ENCODE data around the gene ADAMTS18. TPM values are rescaled to one million over a fixed set of nuclear protein-coding genes. Genes with fewer than 3 reads are reported as not detected.

ADAMTS18 gene
- total RNA-seq, 6 donors from 2014 or later = 0.13 TPM; not detected in 5

GRCh38 chr16:77330332-77331042 lies 104.3 kb downstream of the ADAMTS18 start:
- DNase-seq (no peak), ATAC-seq (ENCODE audit: low FRiP score in 2 of 2) (no peak)
- Histone ChIP-seq H3K27me3 (no peaks in the 10 kb centered on the region), H3K36me3 (no peaks in the 10 kb centered on the region), H3K9me3 (no peaks in the 10 kb centered on the region), H3K4me3 (no peak overlapping the region), H3K27ac (no peak overlapping the region), H3K4me1 (no peaks in the 10 kb centered on the region)
- TF ChIP-seq POLR2AphosphoS5 (IDR thresholded peaks at IDR 0.05) = no peak
- TF ChIP-seq POLR2A (IDR thresholded peaks at IDR 0.05) = no peak
- TF ChIP-seq, protein P1, sequence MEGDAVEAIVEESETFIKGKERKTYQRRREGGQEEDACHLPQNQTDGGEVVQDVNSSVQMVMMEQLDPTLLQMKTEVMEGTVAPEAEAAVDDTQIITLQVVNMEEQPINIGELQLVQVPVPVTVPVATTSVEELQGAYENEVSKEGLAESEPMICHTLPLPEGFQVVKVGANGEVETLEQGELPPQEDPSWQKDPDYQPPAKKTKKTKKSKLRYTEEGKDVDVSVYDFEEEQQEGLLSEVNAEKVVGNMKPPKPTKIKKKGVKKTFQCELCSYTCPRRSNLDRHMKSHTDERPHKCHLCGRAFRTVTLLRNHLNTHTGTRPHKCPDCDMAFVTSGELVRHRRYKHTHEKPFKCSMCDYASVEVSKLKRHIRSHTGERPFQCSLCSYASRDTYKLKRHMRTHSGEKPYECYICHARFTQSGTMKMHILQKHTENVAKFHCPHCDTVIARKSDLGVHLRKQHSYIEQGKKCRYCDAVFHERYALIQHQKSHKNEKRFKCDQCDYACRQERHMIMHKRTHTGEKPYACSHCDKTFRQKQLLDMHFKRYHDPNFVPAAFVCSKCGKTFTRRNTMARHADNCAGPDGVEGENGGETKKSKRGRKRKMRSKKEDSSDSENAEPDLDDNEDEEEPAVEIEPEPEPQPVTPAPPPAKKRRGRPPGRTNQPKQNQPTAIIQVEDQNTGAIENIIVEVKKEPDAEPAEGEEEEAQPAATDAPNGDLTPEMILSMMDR (IDR thresholded peaks at IDR 0.05) = no peak
- no peak for TF ChIP-seq EP300 (IDR thresholded peaks at IDR 0.05)
- WGBS, 2 donors = 66 to 68% methylated on average over 5 of the region's 5 CpGs

- Histone ChIP-seq H3K4me3 (no peak overlapping the region), H3K9me3 (no peaks in the 10 kb centered on the region), H3K27ac (no peak overlapping the region), H3K36me3 (no peaks in the 10 kb centered on the region), H3K4me1 (no peaks in the 10 kb centered on the region), H3K27me3 (no peaks in the 10 kb centered on the region)
- TF ChIP-seq EP300 (IDR thresholded peaks at IDR 0.05) (no peak), POLR2A (IDR thresholded peaks at IDR 0.05) (no peak), POLR2AphosphoS5 (IDR thresholded peaks at IDR 0.05) (no peak)
- TF ChIP-seq, protein P1 (IDR thresholded peaks at IDR 0.05) = no peak
- WGBS, 2 donors = 68 to 69% methylated on average over 4 of the region's 4 CpGs
- ATAC-seq (ENCODE audit: low FRiP score in 2 of 2) (no peak), DNase-seq (no peak)
These were observed 106.1 kb downstream of the ADAMTS18 start for GRCh38 chr16:77328768-77329167.

DNA sequence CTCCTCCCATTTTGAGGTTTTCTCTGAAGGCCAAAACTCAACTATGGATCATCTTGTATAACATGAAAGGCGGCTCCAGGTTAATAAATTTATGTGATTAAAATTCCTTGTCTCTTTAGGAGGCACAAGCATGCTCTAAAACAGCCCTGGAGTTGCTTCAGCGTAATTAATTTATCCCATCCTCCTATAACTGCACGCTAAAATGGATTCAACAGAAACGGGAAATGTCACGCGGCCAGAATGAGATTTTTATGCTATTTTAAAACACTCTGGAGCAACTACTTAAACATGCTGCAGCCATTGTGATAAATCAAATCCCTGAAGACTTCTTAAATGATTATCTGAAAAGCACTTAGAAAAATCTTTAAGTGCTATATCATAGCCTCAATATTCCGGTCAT lies 106.6 kb downstream of the ADAMTS18 start:
- H3K36me3 ChIP-seq = no peaks in the 10 kb centered on the region
- TF ChIP-seq, protein P1 (IDR thresholded peaks at IDR 0.05) = no peak
- TF ChIP-seq POLR2A (IDR thresholded peaks at IDR 0.05) = no peak
- H3K27ac ChIP-seq = no peak overlapping the region
- no peak for ATAC-seq (ENCODE audit: low FRiP score in 2 of 2)
- no peaks in the 10 kb centered on the region for H3K9me3 ChIP-seq
- WGBS, 2 donors = 85 to 89% methylated on average over 7 of the region's 7 CpGs
- no peak for DNase-seq
- no peaks in the 10 kb centered on the region for H3K4me1 ChIP-seq
- H3K27me3 ChIP-seq = no peaks in the 10 kb centered on the region
- H3K4me3 ChIP-seq = no peak overlapping the region

GRCh38 chr16:77327717-77328116 lies 107.1 kb downstream of the ADAMTS18 start:
- no peak for ATAC-seq (ENCODE audit: low FRiP score in 2 of 2)
- Histone ChIP-seq H3K4me1 (no peaks in the 10 kb centered on the region), H3K36me3 (no peaks in the 10 kb centered on the region), H3K27me3 (no peaks in the 10 kb centered on the region), H3K4me3 (no peak overlapping the region), H3K27ac (no peak overlapping the region), H3K9me3 (no peaks in the 10 kb centered on the region)
- 83 to 90% methylated on average over 2 of the region's 2 CpGs for WGBS, 2 donors
- TF ChIP-seq EP300 (IDR thresholded peaks at IDR 0.05) (no peak), POLR2AphosphoS5 (IDR thresholded peaks at IDR 0.05) (no peak), POLR2A (IDR thresholded peaks at IDR 0.05) (no peak)
- TF ChIP-seq, protein P1 (IDR thresholded peaks at IDR 0.05) = no peak
- DNase-seq = no peak

DNA sequence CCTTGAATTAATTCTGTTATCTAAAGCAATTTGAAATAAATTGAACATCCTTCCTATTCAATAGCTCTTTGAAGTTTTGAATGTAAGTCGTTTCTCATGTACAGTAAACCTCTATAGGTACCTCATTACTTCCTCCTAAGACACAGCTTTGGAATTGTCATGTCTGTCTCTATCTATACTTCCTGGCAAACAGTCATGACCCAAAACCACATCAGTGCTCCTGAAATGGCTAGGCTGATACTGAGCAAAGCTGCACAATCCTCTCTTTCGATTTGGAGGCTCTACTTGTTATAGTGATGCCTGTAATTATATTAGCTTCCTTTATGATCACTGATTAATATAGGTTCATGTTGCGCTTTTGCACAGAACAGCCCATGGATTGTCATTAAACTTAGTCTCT lies 110.1 kb downstream of the ADAMTS18 start:
- DNase-seq (no peak), ATAC-seq (ENCODE audit: low FRiP score in 2 of 2) (no peak)
- Histone ChIP-seq H3K9me3 (no peaks in the 10 kb centered on the region), H3K4me3 (no peak overlapping the region), H3K4me1 (no peaks in the 10 kb centered on the region), H3K27ac (no peak overlapping the region), H3K36me3 (no peaks in the 10 kb centered on the region), H3K27me3 (no peaks in the 10 kb centered on the region)
- TF ChIP-seq POLR2A (IDR thresholded peaks at IDR 0.05) (no peak), EP300 (IDR thresholded peaks at IDR 0.05) (no peak), POLR2AphosphoS5 (IDR thresholded peaks at IDR 0.05) (no peak)
- TF ChIP-seq, protein P1 (IDR thresholded peaks at IDR 0.05) = no peak
- 44 to 61% methylated on average over 3 of the region's 3 CpGs for WGBS, 2 donors
